ENCODE measurements around the gene DIS3L.
"Not testable (repeated sequence)": the region's sequence is repeated elsewhere in the genome, so short reads cannot be mapped to it uniquely, and the experiment has no call there.

DIS3L gene

DNA sequence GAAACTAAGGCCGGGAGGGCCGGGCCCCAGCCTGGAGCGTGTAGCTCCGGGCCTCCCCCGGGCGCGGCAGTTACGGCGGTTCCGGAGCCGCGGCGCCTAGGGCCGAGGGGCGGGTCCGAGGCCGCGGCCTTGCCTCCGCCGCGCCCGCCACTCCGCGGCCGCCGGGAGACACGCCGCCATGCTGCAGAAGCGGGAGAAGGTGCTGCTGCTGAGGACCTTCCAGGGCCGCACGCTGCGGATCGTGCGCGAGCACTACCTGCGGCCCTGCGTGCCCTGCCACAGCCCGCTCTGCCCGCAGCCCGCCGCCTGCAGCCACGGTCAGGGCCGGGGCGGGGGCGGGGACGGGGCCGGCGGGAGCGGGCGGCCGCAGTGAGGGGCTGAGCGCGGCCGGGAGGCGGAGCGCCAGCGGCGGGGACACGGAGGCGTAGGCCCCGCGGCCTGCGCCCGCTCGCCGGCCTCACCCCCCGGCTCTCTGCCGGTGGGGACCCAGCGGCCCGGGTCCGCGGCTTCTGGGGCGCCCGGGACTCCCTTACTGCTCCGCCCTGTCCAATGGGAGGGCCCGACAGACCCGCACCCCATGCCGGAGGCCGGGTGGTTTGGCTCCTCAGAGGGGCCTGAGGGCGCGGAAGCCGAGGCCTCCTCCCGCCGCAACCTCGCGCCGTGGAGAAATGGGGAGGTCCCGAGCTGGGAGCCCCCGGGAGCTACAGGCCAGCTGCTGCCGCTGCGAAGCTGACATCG lies at the start of gene DIS3L:
Gene DIS3L, plus strand, starts transcription at position 150 of the 738 bp plus-strand sequence. Its CDS starts 29 bp downstream, at position 179.
- DNase-seq (ENCODE audit: low spot score): peak; percentile 49

DNA sequence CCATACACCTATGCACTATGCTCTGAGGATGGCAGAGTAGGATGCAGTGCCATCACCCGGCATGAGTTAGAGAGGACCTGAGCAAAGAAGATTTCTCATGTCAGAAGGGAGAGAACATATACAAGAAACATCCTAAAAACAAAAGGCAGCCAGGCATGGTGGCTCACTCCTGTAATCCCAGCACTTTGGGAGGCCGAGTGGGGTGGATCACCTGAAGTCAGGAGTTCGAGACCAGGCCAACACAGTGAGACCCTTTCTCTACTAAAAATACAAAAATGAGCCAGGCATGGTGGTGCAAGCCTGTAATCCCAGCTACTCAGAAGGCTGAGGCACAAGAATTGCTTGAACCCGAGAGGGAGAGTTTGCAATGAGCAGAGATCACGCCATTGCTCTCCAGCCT lies 47.5 kb upstream of the DIS3L start:
- not testable (repeated sequence) for DNase-seq (ENCODE audit: low spot score)

DNA sequence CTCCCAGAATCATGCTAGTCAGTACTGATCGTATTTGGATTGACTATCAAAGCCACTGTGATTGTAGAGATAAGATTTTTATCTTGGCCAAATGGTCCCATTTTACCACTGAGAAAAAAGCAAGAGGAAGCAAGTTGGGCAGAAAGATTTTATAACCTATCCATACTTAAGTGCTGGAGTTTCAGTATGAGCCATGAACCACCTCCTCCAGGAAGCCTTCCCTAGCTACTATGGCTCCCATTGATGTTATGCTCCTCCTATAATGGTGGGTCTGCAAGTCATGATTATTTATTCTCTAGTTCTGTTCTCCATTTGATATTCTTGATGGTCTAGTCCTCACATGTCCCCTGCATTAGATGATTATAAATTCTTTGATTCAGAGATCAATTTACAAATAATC lies 46.4 kb upstream of the DIS3L start:
- no peak for DNase-seq (ENCODE audit: low spot score)

DNA sequence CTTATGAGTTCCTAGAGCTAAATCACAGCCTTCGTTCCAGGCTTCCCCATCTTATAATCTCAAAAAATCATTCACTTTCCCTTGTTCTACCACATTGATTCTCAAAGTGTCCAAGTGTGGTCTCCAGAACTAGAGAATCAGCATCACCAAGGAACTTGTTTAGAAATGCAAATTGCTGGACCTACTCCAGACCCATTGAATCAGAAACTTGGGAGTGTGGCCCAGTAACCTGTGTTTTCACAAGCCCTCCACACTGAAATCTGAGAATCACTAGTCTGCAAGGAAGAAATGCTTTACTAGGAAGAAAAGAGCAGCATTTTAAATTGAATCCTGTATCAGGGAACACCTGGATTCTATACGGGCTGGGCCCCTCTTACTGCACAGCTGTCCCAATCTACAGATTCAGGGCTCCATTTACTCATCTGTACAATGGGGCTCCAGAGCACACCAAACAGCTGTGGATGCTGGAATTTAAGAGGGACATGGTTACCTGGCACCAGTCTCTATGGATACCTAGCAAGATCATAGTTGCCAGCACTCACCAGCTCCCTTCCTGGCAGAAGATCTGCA lies 43.7 kb upstream of the DIS3L start:
- no peak for DNase-seq (ENCODE audit: low spot score)

DNA sequence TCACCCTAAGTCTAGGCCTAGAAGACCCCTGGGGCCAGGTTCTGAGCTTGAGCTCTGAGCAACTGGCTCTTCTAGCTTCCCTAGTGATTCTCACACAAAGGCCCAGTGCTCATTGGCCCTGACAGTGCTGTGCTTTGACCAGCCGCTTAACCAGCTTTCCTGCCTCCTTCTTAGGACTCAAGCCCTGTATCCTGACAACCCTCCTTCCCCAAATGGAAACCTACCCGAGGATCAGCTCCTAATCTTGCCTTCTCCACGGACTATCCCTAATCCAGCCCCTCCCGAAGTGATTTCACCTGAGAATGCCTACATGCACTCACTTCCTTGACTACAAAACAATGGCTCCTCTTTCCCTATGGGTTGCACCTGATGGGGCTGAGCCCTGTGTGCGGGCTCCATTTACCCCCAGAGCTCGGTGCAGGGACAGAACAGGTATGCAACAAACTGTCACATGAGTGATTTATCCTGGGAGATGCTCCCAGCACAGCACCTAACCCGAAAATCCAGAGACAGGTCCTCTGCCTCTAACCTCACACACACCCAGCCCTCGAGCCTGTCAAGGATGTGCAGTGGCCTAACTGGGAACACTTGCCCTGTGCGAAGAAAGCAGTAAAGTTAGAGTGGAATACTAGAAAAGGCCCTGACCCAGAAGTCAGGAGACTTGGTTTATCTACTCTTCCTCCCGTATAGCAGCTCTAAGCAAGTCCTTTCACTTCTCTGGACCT lies 42.1 kb upstream of the DIS3L start:
- no peak for DNase-seq (ENCODE audit: low spot score)

DNA sequence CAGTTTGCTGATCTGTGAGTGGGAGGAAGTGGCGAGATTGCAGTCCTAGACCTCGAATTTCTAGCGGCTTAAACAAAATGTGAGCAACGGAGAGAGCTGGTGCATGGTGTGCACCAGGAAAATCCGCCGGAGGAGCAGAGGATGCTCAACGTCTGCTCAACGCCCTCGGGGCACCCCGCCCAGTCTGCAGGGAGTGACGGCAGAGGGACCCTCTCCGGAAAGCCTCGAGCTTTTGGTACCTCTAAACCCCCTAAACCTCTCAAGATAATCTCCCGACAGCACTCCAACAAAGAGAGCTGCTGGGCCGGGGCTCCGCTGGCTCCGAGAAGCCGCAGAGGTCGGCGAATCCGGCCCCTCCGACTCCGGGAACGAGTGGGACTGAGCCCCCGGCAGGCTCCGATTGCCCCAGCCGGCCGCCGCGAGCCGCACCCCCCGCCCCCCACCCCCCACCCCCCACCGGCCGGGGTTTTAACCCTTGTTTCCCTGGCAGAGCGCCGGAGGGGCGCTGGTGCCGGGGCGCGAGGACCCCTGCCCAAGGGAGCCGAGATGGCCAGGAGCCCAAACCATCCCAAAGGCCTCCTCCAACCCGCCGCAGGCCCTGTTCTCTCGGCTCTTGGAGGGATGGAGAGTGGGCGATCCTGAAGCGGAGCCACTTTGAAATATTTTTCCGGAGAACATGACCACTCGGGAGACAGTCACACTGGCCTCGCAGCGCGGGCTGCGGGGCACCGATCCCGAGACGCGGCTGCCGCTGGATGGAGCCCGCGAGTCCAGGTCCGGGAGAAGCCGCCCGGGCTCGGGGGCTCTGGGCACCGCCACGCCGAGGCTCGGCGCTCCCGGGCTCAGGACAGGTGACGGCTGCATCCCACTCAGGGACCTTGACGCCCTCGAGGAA lies 41.3 kb upstream of the DIS3L start:
- no peak for DNase-seq (ENCODE audit: low spot score)

DNA sequence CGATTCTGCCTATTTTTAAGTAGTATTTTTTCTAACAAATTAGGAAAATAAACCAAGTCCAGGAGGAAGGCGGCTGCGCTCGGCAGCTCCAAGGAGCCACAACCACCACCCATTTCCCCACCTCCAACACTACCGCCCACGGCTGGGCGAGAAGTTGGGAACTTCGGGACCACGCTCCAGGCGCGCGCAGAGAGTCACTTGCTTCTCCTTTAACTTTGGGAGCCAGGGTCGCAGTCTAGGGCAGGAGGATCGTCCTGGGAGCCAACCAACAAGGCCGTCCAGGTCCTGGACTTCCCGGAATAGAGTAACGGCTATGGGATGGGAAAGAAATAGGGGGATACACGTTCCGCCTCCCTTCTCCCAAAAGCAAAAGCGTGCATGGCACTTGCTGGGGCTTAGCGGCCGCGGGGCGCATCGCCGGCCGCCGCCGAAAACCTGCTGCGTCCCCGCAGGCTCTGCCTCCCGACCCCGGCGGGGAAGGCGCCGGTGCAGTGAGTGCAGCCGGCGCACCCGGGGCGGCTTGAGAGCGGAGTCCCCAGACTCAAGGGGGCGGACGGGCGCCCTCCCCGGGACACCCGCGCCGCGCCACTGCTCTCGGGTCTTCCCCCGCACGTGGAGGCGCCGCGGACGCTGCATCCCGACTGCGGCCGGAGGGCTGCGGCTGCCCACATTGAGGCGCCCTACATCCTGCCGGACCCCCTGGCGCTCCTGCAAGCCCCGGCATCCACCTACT lies 40.5 kb upstream of the DIS3L start:
- no peak for DNase-seq (ENCODE audit: low spot score)

DNA sequence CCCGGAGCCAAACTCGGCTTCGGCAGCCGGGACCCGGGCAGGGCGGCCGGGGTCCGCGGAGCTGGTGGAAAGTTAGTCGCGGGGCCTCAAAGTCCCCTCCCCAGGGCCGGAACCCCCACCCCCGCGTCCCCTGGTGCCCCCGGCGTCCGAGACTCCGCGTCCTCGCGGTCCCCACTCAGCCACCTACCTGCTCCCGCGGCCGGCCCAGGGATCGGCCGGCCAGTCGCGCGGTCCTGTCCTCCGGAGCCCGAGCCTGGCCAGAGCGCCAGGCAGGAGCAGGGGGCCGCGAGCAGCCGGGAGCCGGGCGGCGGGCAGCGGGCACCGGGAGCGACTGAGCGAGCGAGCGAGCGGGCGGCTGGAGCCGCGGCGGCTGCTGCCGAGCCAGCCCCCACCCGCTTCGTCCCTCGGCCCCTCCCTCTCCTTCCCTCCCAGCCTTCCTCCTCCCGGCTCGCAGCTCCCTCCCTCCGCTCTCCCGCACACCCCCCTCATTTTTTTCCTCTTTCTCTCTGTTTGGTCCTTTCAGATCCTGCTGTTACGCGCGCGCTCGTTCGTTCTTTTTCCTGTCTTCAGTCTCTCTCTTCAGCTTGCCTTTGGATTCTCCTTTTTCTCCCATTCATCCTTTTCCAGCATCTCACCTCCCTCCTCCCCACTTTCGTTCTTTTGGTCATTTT lies 39.8 kb upstream of the DIS3L start, which contains the start of gene MEGF11:
Gene MEGF11, minus strand, starts transcription at position 333 of the 671 bp plus-strand sequence. CDS start 125,347 bp downstream, outside the sequence.
- DNase-seq (ENCODE audit: low spot score): no peak

DNA sequence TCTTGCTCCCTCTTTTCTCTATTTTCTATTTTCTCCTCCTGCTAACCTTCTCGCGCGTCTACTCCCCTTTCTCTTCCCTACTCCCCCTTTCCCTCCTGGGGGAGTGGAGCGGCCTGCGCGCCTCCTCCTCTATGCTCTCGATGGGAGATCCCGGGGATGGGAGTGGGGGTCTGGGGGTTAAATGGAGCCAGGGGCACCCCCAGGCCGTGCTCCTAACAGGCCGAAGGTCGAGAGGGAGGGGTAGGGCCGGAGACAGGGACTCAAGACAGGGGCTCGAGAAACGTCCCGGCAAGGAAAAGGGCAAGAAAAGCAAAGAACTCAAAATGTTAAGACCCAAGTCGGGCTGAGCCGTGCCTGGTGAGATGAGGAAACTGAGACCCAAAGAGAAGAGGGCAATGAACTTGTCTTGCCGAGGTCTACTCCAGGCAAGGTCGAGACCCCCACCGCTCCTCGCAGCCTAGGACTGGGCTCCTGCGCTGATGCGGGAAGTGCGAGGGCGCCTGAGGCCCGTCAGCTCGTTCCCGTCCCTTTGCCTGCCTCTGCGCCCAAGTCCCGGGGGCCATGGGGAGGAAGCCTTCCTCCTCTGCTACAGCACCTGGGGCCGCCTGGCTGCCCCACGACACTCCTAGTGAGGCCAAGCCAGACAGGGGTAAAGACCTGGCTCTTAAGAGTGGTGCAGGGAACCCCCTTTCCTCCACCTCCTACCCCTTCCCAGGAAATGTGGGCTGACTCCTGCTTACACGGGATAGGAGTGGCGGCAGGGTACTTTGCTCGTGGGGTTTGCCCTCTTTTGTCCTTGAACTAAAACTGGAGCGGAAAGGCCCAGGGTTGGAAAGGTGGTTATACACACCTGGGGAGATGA lies 39.0 kb upstream of the DIS3L start:
- no peak for DNase-seq (ENCODE audit: low spot score)

DNA sequence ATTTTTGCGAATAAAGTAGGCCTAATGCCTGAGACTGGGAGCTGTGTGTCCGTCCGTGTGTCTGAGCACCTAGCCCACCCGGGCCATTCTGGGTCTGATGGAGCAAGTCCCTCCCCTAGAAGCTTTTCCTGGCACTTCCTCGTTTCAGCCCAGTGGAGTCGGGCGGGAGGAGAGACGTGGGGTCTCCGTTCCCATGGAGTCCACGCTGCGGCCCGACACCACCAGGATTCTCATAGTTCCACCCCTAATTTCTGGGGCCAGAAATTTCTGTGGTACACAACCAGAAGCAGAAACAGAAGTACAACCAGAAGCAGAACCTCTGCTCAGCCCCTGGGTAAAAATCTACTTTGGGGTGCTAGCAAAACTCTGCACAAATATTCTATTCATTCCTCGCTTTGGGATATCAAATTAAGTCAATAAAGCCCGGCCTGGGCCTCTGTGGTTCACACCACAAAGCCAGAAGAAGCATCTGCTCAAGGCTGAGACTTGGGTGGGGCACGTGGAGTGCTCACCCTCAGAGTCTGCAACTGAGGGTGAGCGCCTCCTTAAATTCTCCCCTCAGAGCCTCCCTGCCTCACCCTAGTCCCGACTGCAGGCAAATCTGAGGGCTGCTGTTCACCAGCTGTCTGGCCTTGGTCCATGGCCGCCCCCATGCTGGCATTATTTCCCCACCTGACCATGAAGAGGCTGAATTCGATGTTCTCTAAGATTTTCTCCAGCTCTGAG lies 38.3 kb upstream of the DIS3L start:
- DNase-seq (ENCODE audit: low spot score): no peak

DNA sequence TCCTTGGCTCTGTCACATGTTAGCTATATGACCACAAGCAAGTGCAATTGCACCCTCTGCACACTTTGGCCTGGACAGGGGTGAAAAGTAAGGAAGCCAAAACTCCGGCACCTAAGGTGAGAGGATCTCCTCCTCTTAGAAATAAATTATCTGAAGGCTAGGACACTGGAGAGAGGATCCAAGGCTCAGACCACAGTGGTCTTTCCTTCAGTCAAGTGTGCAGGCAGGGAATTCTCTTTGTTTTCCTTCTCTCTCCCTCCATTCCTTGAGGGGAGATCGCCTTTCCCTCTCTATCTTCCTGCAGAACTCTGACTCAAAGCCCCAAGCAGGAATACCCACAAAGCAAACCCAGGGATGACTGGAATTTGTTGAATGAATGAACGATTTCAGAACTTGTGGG lies 36.7 kb upstream of the DIS3L start:
- no peak for DNase-seq (ENCODE audit: low spot score)

DNA sequence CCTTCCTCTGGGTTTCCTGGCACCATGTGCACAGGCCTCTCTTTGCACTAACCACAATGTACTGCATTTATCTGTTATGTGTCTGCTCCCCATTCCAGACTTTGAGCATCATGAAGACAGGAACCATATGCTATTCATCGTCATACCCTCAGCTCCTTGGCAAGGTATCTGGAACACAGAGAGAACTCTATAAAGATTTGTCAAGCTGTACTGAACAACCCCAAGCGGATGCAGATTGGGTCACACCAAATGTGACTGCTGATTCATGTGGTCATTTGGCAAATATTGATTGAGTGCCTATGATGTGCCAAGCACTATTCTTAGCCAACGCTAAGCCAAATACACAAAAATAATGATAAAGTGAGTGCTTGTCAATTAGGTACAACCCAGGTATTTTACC lies 32.3 kb upstream of the DIS3L start:
- DNase-seq (ENCODE audit: low spot score): no peak

DNA sequence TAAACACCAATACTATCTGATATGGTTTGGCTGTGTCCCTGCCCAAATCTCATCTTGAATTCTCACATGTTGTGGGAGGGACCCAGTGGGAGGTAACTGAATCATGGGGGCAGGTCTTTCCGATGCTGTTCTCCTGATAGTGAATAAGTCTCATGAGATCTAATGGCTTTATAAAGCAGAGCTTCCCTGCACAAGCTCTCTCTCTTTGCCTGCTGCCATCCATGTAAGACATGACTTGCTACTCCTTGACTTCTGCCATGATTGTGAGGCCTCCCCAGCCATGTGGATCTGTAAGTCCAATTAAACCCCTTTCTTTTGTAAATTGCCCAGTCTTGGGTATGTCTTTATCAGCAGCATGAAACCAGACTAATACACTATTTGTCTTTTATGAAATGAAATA lies 30.5 kb upstream of the DIS3L start:
- not testable (repeated sequence) for DNase-seq (ENCODE audit: low spot score)

DNA sequence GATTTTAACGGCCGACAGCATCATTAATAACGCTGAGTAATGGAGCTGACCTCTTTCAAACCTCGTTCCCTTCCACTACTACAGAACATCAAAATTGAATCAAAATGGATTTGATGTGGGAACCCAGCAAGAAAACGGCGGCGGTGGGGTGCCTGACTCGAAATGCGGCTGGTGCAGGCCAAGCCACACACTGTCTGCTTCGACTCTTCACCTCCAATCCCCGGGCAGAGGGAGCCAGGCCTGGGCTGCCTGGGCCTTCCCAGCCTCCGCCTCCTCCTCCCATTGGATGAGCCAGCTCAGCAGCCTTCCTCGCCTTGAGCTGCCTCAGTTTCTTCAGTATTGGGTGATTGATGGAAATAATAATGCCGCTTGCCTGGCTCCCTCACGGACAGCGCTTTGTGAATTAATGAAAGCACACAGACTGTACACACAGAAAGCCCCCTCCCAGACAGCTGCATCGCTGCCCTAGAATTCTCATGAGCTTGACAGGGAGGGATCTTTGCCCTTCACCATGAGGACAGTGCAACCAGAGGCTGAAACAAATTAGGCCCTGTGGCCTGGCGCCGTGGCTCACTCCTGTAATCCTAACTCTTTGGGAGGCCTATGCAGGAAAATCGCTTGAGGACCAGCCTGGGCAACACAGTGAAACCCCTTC lies 28.4 kb upstream of the DIS3L start:
- no peak for DNase-seq (ENCODE audit: low spot score)

DNA sequence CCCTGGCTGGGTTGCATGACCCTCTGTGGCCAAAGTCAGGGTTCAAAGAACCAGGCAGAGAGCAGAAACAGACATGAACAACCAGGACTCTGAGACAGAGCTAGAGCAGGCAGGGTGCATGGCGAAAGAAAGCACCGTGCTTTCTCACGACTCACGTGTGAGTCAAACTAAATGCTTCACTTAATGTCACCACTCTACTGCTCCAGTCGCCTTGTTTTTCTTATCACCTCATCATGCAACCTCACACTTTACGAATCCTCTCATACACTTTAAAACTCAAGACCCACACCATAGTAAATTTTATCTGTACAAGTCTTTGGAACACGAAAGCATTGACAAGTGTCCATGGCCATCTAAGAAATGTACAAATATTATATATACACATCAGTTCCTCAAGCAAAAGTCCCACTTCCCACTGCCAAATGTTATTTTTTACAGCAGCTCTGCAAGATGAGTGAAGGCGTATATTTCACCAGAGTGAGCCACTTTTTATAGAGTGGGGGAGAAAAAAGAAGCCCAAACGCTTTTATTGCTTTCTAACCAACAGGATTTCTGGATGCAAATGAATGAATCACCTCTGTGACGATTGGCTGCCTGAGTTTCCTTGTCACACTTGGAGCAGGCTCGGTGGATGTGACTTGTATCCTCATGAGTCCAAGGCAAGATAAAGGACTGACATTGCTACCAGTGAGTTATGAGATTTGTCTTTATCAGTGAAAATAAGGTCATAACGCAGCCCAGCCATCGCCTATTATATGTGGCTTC lies 23.9 kb upstream of the DIS3L start:
- DNase-seq (ENCODE audit: low spot score): peak; percentile 94

DNA sequence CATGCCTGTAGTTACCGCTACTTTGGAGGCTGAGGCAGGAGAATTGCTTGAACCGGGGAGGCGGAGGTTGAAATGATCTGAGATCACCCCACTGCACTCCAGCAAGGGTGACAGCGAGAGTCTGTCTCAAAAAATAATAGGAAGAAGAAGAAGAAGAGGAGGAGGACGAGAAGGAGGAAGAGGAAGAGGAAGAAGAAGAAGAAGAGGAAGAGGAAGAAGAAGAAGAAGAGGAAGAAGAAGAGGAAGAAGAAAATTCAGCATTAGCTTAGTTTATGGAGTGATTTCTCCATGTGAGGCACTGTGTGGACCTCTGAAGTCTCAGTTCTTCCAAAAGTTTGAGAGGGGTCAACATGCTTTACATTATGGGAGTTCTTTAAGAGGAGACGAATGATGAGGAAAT lies 22.4 kb upstream of the DIS3L start:
- no peak for DNase-seq (ENCODE audit: low spot score)

DNA sequence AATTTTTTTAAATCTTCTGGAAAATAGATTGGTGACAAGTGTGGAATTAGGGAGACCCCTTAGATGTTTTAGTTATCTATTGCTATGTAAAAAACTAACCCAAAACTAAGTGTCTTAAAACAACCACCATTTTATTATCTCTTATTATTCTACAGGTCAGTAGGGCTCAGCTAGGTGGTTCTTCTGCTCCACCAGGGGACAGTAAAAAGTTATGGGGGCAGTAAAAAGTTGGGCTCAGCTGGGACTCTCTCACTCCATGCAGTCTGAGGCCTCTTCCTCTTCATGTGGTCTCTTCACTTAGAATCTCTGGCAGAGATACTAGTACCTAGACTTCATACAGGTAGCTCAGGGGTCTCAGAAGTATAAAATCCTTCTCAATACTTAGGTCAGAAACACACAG lies 18.0 kb upstream of the DIS3L start:
- no peak for DNase-seq (ENCODE audit: low spot score)

DNA sequence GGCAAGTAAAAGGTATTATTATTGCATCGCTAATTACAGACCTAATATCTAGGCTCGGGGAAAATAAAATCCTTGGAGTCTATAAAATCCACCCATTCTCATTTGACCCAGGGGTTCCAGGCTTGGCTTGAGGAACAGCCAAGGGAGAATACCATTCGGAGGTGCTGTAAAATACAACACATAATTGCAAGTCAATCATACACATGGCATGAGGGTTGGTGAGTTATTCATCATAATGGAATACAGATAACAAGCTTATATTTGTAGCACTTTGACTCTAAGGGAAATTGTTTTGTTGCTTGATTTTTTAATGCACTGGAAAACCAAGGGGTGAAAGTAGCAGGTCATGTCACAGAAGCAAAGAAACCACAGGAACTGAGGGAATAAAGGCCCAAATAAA lies 16.8 kb upstream of the DIS3L start:
- no peak for DNase-seq (ENCODE audit: low spot score)
